ENCODE measurements around the gene MYO1D. TPM values are rescaled to one million over a fixed set of nuclear protein-coding genes. Genes with fewer than 3 reads are reported as not detected.

MYO1D gene
- total RNA-seq, 1 donor from 2014 or later: 27.7 TPM

DNA sequence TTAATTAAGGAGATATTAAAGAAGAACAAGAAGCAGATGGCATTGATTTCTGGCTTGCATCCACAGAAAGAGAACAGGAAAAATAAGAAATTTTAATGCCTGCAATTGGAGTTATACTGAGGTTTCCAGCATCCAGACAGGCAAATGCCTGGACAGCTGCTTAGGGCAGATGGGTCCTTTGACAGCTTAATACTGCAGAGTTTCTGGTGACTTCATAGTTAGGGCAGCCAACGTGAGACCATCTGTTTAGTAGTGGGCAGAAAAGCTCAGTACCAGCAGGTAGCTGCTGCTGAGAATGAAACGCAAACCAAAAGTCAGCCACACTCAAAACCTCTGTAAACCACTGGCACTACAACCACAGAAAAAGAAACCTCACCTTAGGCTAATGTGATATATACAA is 280.3 kb downstream of the MYO1D start:
- TF ChIP-seq, protein P1, sequence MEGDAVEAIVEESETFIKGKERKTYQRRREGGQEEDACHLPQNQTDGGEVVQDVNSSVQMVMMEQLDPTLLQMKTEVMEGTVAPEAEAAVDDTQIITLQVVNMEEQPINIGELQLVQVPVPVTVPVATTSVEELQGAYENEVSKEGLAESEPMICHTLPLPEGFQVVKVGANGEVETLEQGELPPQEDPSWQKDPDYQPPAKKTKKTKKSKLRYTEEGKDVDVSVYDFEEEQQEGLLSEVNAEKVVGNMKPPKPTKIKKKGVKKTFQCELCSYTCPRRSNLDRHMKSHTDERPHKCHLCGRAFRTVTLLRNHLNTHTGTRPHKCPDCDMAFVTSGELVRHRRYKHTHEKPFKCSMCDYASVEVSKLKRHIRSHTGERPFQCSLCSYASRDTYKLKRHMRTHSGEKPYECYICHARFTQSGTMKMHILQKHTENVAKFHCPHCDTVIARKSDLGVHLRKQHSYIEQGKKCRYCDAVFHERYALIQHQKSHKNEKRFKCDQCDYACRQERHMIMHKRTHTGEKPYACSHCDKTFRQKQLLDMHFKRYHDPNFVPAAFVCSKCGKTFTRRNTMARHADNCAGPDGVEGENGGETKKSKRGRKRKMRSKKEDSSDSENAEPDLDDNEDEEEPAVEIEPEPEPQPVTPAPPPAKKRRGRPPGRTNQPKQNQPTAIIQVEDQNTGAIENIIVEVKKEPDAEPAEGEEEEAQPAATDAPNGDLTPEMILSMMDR (IDR thresholded peaks at IDR 0.05): no peak
- DNase-seq: no peak
- intact Hi-C loops (cut with micrococcal nuclease): no loop called here
- POLR2A ChIA-PET: no interaction called here
- Mint-ChIP-seq H3K27ac (no peak overlapping the region), H3K27me3 (no peaks in the 10 kb centered on the region), H3K4me1 (no peaks in the 10 kb centered on the region), H3K36me3 (ENCODE audit: low read depth) (peaks cover 2% of the 10 kb centered on the region), H3K4me3 (no peak overlapping the region), H3K9me3 (no peaks in the 10 kb centered on the region)
- no peak for ATAC-seq (ENCODE audit: low read depth)
- CTCF ChIA-PET: no interaction called here

DNA sequence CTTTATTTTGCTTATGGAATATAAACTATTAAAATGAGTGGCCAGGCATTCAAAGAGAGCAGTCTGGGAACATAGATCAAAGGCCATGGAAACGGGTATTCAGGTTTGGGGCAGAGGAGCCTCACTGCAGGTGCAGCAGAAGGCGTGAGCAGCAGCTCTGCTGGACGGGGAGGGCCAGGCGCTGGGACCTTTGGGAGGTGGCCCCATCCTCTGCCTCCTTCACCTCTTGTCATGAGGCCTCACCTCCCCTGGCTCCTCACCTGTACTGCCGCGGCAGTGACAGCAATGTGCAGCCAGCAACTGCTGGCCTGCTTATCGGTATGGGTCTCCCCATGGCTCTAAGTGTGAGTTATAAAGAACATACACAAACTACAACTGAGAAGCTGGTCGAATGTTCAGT is 280.7 kb downstream of the MYO1D start:
- no peaks in the 10 kb centered on the region for H3K9me3 Mint-ChIP-seq
- intact Hi-C loops (cut with micrococcal nuclease): no loop called here
- TF ChIP-seq, protein P1 (IDR thresholded peaks at IDR 0.05): no peak
- H3K4me1 Mint-ChIP-seq: no peaks in the 10 kb centered on the region
- ATAC-seq (ENCODE audit: low read depth) (no peak), DNase-seq (no peak)
- H3K27me3 Mint-ChIP-seq: no peaks in the 10 kb centered on the region
- peaks cover 2% of the 10 kb centered on the region for H3K36me3 Mint-ChIP-seq (ENCODE audit: low read depth)
- H3K4me3 Mint-ChIP-seq: no peak overlapping the region
- ChIA-PET POLR2A (no interaction called here), CTCF (no interaction called here)
- no peak overlapping the region for H3K27ac Mint-ChIP-seq

DNA sequence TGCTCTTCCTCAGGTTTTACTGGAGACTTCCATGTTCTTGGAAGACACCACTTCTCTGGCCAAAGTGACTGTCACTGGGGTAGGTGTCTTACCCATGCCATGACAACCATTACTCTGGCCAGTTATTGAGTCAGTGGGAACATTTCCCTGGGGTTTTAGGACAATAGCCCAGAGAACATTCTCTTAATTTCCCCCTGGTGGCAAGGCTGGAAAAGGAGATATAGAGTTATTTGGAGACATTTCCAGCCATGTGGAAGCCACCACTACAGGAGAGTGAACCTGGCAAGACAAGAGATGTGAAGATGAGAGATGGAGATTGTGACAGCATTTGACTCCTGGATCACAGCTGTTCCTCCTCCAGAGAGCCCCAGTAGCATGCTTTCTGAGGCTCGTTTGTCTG is 283.9 kb downstream of the MYO1D start:
- intact Hi-C loops (cut with micrococcal nuclease): no loop called here
- ATAC-seq (ENCODE audit: low read depth) (no peak), DNase-seq (no peak)
- ChIA-PET CTCF (no interaction called here), POLR2A (no interaction called here)
- Mint-ChIP-seq H3K27ac (no peak overlapping the region), H3K4me1 (peaks cover 5% of the 10 kb centered on the region), H3K36me3 (ENCODE audit: low read depth) (no peaks in the 10 kb centered on the region), H3K4me3 (no peak overlapping the region), H3K27me3 (no peaks in the 10 kb centered on the region), H3K9me3 (no peaks in the 10 kb centered on the region)
- TF ChIP-seq, protein P1 (IDR thresholded peaks at IDR 0.05): no peak

DNA sequence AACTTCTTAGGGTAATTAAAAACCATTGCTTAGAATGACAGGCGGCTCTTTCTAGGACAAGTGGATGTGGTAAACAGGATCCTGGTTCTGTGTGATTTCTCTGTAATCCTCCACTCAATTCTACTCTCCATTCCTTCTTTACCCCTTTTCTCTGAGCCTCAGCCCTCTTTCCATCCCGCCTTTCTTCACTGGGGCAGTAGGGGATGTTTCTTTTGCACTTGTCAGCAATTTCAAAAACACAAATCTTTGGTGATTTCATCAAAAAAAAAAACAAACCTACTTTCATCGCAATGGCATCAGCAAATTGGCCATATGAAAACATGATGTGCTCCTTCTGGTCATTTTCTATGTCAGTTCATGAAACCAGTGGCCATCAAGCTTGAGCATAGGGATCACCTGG is 285.5 kb downstream of the MYO1D start:
- Mint-ChIP-seq H3K36me3 (ENCODE audit: low read depth) (peaks cover 3% of the 10 kb centered on the region), H3K27ac (no peak overlapping the region), H3K4me1 (peaks cover 5% of the 10 kb centered on the region), H3K9me3 (no peaks in the 10 kb centered on the region), H3K4me3 (no peak overlapping the region), H3K27me3 (no peaks in the 10 kb centered on the region)
- intact Hi-C loops (cut with micrococcal nuclease): no loop called here
- TF ChIP-seq, protein P1 (IDR thresholded peaks at IDR 0.05): no peak
- DNase-seq: no peak
- POLR2A ChIA-PET: no interaction called here
- no peak for ATAC-seq (ENCODE audit: low read depth)
- CTCF ChIA-PET: interaction anchor here (0.6 to 0.8 kb wide), 2 partner anchors 30 to 68 kb away, joined by 3 read pairs; no protein-coding TSS in a partner anchor

DNA sequence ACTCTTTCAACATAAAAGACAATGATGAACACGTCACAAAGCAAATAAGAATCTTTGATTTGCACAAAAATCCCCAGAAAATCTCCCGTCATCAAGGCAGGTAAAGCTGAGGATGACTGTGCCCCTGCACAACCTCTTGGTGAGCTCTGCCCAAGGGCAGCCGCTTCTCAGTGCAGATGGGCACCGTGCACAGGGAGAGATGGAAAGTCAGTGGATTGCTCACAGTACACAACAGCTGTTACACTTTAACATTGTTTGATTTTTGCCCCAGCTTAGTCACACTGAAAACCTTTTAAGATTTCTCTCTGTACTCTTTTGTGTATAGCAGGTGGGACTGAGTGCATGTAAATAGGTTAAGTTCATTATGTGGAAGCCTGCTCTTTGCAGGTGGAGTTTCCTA is 285.9 kb downstream of the MYO1D start:
- Mint-ChIP-seq H3K27ac (no peak overlapping the region), H3K4me1 (peaks cover 5% of the 10 kb centered on the region), H3K36me3 (ENCODE audit: low read depth) (peaks cover 3% of the 10 kb centered on the region), H3K9me3 (no peaks in the 10 kb centered on the region), H3K27me3 (no peaks in the 10 kb centered on the region), H3K4me3 (no peak overlapping the region)
- DNase-seq: no peak
- TF ChIP-seq, protein P1 (IDR thresholded peaks at IDR 0.05): no peak
- CTCF ChIA-PET: interaction anchor here (0.6 to 0.8 kb wide), 2 partner anchors 29 to 68 kb away, joined by 3 read pairs; no protein-coding TSS in a partner anchor
- intact Hi-C loops (cut with micrococcal nuclease): no loop called here
- POLR2A ChIA-PET: interaction anchor here (1.4 kb wide), 1 partner anchor 67 kb away, joined by 9 read pairs; no protein-coding TSS in a partner anchor
- no peak for ATAC-seq (ENCODE audit: low read depth)

Data from activated B cell treated with CpG ODN at 0.5 μM for 24 hours (primary cell).